HUES6 (cell line): ENCODE results near the gene ZMIZ2.
"Not testable (repeated sequence)": the region's sequence is repeated elsewhere in the genome, so short reads cannot be mapped to it uniquely, and the experiment has no call there.

Experiments
- H3K27ac ChIP-seq: 2 replicates; pipeline ENCODE4 v1.7.0; 2013; ENCODE audit warnings: low read depth, mild to moderate bottlenecking, low read length, inconsistent platforms
- H3K27me3 ChIP-seq: 2 replicates; pipeline ENCODE4 v1.6.1; 2013; ENCODE audit warnings: low read length; ENCODE audit not compliant: control insufficient read depth, insufficient read depth
- H3K36me3 ChIP-seq: 2 replicates; pipeline ENCODE4 v1.6.1; 2013; ENCODE audit warnings: low read length; ENCODE audit not compliant: control insufficient read depth, insufficient read depth
- H3K4me1 ChIP-seq: 2 replicates; pipeline ENCODE4 v1.6.1; 2013; ENCODE audit warnings: low read length; ENCODE audit not compliant: control insufficient read depth, insufficient read depth
- H3K4me3 ChIP-seq: 2 replicates; pipeline ENCODE4 v1.5.1; 2013; ENCODE audit warnings: low read depth, low read length
- H3K9ac ChIP-seq: one replicate; pipeline ENCODE4 v1.6.1; 2013; ENCODE audit warnings: mild to moderate bottlenecking, low read length
- H3K9me3 ChIP-seq: 2 replicates; pipeline ENCODE4 v1.6.1; 2013; ENCODE audit warnings: low read depth, low read length; ENCODE audit not compliant: control insufficient read depth, insufficient read depth

The ZMIZ2 gene, protein sequence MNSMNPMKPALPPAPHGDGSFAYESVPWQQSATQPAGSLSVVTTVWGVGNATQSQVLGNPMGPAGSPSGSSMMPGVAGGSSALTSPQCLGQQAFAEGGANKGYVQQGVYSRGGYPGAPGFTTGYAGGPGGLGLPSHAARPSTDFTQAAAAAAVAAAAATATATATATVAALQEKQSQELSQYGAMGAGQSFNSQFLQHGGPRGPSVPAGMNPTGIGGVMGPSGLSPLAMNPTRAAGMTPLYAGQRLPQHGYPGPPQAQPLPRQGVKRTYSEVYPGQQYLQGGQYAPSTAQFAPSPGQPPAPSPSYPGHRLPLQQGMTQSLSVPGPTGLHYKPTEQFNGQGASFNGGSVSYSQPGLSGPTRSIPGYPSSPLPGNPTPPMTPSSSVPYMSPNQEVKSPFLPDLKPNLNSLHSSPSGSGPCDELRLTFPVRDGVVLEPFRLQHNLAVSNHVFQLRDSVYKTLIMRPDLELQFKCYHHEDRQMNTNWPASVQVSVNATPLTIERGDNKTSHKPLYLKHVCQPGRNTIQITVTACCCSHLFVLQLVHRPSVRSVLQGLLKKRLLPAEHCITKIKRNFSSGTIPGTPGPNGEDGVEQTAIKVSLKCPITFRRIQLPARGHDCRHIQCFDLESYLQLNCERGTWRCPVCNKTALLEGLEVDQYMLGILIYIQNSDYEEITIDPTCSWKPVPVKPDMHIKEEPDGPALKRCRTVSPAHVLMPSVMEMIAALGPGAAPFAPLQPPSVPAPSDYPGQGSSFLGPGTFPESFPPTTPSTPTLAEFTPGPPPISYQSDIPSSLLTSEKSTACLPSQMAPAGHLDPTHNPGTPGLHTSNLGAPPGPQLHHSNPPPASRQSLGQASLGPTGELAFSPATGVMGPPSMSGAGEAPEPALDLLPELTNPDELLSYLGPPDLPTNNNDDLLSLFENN

DNA sequence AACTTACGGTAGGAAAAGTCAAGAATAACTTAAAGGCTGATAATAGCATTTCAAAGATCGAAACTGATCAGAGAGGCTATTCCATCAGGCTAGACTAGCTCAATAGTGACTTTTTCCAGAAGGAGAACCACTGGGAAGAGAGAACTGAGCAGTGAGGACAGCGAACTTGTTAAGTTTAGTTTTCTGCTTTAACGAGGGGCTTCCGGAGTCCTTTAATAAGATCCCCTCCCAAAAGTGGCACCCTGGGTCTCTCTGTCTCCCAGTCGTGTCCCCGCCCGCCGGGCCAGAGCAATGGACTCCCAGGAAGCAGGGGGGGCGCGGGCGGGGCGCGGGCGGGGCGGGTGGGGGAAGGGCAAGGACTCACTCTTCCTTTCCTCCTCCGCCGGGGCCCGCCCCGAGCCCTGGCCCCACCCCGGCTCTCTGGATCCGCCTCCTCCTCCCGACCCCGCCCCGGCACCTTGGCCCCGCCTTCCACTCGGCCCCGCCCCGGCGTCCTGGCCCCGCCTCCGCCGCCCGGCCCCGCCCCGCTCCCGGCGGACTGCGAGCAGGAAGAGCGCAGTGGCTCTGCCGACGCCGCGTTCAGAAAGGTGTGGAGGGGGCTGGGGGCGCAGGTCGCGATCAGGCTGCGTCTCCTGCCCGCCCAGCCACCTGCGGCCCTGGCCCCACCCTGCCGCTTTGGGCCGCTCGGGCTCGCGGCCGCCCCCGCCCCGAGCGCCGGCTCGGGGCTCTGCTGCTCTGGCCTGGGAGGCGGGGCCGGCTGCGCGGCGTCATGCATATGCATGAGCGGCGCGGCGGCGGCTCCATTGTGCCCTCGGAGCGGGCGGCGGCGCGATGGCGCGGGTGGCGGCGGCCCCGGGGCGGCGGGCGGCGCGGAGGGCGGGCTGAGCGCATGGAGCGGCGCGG lies at the start of gene ZMIZ2:
ZMIZ2 (plus strand) TSS at position 803 of the 903 bp plus-strand sequence. CDS start 7,403 bp downstream, outside the sequence.
- Histone ChIP-seq H3K27ac (peak within 1 kb of the TSS; percentile 68; the same call in 1 of the 2 replicates), H3K36me3 (peaks cover 13% of the 10 kb centered on the region; the same call in 1 of the 2 replicates), H3K9ac (peak within 1 kb of the TSS; percentile 81), H3K27me3 (no peaks in the 10 kb centered on the region), H3K4me3 (peak within 1 kb of the TSS; percentile 98), H3K4me1 (peaks cover 24% of the 10 kb centered on the region), H3K9me3 (no peaks in the 10 kb centered on the region)

DNA sequence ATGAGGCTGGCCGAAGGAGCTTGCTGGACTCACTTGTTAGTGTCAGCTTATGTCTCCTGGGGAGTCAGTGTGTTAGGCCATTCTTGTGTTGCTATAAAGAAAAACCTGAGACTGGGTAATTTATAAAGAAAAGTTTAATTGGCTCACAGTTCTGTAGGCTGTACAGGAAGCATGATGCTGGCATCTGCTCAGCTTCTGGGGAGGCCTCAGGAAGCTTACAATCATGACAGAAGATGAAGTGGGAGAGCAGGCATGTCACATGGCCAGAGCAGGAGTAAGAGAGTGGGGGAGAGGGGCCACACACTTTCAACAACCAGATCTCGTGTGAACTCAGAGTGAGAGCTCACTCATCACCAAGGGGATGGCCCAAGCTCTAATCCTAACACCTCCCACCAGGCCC lies 49.0 kb upstream of the ZMIZ2 start:
- not testable (repeated sequence) for H3K27me3 ChIP-seq, H3K27ac ChIP-seq, H3K4me3 ChIP-seq, H3K9ac ChIP-seq, H3K4me1 ChIP-seq, H3K9me3 ChIP-seq
- peaks cover 61% of the 10 kb centered on the region for H3K36me3 ChIP-seq

DNA sequence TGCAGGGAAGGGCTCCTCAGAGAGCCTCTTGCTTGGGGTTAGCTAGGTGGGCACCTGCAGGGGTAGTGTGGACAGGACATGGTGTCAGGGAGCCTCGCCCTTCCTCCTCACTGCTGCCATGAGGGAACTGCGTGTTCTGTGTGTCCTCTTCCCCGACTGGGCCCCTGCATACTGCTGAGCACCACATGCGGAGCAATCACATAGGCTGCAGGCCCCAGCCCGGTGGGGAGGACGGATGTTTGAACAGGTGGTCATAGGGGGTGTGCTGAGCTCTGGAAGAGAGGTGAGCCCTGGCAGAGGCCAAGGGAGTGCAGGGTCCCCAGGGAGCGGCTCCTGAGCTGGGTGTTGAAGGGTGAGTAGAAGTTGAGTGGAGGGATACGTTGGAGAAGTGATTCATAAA lies 48.3 kb upstream of the ZMIZ2 start:
- no peaks in the 10 kb centered on the region for H3K9me3 ChIP-seq
- no peak overlapping the region for H3K4me3 ChIP-seq
- H3K36me3 ChIP-seq: peaks cover 58% of the 10 kb centered on the region
- H3K9ac ChIP-seq: no peak overlapping the region
- H3K4me1 ChIP-seq: no peaks in the 10 kb centered on the region
- H3K27me3 ChIP-seq: no peaks in the 10 kb centered on the region
- H3K27ac ChIP-seq: no peak overlapping the region

DNA sequence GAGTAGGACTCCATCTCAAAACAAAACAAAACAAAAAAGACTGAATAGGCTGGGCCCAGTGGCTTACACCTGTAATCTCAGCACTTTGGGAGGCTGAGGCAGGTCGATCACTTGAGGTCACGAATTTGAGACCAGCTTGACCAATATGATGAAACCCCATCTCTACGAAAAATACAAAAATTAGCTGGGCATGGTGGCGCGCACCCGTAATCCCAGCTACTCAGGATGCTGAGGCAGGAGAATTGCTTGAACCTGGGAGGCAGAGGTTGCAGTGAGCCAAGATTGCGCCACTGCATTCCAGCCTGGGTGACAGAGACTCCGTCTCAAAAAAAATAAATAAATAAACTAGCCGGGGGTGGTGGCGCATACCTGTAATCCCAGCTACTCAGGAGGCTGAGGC lies 45.3 kb upstream of the ZMIZ2 start:
- H3K4me1 ChIP-seq, H3K4me3 ChIP-seq, H3K9me3 ChIP-seq, H3K27me3 ChIP-seq, H3K27ac ChIP-seq, H3K9ac ChIP-seq: not testable (repeated sequence)
- peaks cover 48% of the 10 kb centered on the region for H3K36me3 ChIP-seq

DNA sequence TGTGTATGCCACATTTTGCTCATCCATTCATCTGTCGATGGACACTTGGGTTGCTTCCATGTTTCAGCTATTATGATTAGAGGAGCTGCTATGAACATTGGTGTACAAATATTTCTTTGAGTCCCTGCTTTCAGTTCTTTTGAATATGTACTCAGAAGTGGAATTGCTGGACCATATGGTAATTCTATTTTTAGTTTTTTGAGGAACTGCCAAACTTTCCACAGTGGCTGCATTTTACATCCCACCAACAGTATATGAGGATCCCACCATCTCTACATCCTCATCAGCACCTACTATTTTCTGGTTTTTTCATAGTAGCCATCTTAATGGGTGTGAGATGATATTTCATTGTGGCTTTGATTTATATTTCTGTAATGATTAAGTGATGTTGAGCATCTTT lies 44.7 kb upstream of the ZMIZ2 start:
- Histone ChIP-seq H3K27ac (no peak overlapping the region), H3K4me3 (no peak overlapping the region), H3K9me3 (no peaks in the 10 kb centered on the region), H3K27me3 (no peaks in the 10 kb centered on the region), H3K36me3 (peaks cover 50% of the 10 kb centered on the region), H3K4me1 (no peaks in the 10 kb centered on the region), H3K9ac (no peak overlapping the region)

DNA sequence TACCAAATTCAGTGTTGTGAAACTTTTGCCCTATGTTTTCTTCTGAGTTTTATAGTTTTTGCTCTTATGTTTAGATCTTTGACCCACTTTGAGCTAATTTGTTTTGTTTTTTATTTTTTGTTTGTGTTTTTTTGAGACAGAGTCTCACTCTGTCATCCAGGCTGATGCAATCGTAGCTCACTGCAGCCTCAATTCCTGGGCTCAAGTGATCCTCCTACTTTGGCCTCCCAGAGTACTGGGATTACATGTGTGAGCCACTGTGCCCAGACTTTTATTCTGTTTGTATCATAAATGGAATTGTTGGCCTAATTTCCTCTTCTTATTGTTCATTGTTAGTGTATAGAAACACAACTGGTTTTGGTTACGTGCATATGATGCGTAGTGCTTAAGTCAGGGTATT lies 43.2 kb upstream of the ZMIZ2 start:
- Histone ChIP-seq H3K4me1 (no peaks in the 10 kb centered on the region), H3K27me3 (no peaks in the 10 kb centered on the region), H3K9me3 (no peaks in the 10 kb centered on the region), H3K9ac (no peak overlapping the region), H3K36me3 (peaks cover 50% of the 10 kb centered on the region), H3K27ac (no peak overlapping the region), H3K4me3 (no peak overlapping the region)

DNA sequence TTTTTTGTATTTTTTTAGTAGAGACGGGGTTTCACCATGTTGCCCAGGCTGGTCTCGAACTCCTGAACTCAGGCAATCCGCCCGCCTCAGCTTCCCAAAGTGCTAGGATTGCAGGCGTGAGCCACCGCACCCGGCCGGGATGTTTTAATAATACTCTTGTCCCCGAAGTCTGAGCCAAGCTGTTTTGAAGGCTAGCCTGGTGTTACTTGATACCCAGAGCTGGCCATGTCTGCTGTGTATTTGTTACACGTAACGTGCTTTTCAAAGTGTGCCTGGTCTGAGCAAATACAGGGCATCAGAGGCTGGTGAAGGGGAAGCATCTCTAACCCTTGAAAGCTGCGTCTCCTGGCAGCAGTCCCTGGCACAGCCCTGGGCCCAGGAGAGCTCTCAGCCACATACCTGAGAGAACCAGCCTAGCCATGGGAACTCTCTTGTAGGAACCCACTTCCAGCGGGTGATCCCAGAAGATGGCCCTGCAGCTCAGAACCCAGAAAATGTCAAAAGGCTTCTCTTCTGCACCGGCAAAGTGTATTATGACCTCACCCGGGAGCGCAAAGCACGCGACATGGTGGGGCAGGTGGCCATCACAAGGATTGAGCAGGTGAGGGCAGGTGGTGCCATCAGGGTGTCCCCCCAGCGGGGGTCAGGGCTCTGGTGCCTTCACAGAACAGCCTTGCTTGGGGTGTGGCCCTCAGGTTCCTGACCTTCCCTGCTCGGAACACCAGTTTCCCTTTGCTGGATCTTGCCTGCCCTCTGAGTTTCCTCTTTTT lies 41.7 kb upstream of the ZMIZ2 start:
- Histone ChIP-seq H3K27me3 (no peaks in the 10 kb centered on the region), H3K27ac (no peak overlapping the region), H3K9me3 (no peaks in the 10 kb centered on the region), H3K36me3 (peaks cover 40% of the 10 kb centered on the region), H3K4me3 (no peak overlapping the region), H3K9ac (no peak overlapping the region), H3K4me1 (peaks cover under 1% of the 10 kb centered on the region; the same call in 1 of the 2 replicates)

DNA sequence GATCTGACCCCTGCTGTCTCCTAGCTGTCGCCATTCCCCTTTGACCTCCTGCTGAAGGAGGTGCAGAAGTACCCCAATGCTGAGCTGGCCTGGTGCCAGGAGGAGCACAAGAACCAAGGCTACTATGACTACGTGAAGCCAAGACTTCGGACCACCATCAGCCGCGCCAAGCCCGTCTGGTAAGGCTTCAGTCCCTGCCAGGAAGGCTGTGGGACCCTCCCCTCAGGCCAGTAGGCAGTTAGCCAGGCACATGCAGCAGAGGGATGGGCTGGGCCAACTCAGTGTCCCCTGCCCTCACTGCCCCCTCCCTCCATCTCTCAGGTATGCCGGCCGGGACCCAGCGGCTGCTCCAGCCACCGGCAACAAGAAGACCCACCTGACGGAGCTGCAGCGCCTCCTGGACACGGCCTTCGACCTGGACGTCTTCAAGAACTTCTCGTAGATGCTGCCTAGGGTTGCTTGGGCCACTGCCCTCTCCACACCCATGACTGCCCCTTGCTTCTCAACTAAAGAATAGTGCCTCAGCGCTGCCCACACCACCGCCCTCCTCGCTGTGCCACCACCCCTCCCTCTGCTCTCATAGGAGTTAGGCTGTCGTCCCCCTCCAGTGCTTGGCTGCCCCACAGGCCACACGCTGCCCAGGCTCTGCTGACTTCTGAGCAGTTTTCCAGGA lies 41.0 kb upstream of the ZMIZ2 start:
- Histone ChIP-seq H3K9ac (no peak overlapping the region), H3K36me3 (peaks cover 37% of the 10 kb centered on the region), H3K27me3 (no peaks in the 10 kb centered on the region), H3K4me1 (peaks cover 3% of the 10 kb centered on the region; the same call in 1 of the 2 replicates), H3K9me3 (no peaks in the 10 kb centered on the region), H3K27ac (no peak overlapping the region), H3K4me3 (no peak overlapping the region)

DNA sequence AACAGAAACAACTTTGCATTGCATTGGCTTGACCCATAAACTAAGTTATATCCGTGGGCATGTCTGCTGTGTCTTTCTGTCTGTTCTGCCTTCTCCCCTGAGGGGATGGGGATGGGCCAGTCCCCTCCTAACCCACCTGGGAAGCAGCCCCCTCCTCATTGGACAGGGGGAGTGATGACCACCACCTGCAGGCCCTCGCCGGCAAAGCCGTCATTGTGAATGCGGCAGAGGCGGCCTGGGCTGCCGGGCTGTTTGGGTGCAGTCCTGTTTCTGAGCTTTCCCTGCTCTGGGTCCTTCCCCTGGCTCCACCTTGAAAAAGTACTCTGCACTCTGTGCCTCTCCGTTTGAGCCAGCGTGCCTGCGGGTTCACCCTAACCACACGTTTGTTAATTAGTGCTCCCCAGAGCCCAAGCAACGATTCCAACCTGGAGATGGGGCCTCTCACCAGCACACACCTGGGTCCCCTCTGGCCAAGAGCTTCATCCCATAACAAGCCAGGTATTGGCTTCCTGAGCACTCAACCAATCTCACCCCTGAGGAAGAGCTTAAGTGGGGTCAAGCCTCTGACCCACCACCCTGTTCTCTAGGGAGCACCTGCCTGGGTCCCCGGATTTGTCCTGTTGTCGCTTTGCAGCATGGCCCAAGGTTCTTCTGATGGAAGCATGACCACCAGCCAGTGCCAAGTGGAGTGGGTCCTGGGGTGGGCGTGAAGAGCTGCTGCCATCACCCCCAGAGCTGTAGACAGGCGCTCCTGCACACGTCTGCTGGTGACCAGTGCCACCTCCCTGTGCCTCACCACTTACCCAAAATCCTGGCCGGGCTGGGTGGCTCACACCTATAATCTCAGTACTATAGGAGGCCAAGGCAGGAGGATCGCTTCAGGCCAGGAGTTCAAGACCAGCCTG lies 39.4 kb upstream of the ZMIZ2 start:
- peaks cover 33% of the 10 kb centered on the region for H3K36me3 ChIP-seq
- no peak overlapping the region for H3K9ac ChIP-seq
- no peaks in the 10 kb centered on the region for H3K9me3 ChIP-seq
- H3K27me3 ChIP-seq: no peaks in the 10 kb centered on the region
- H3K4me1 ChIP-seq: peaks cover 3% of the 10 kb centered on the region; the same call in 1 of the 2 replicates
- no peak overlapping the region for H3K27ac ChIP-seq
- H3K4me3 ChIP-seq: no peak overlapping the region
